ENCODE measurements around the gene SAP30BP. TPM values are rescaled to one million over a fixed set of nuclear protein-coding genes. Genes with fewer than 3 reads are reported as not detected.

The SAP30BP gene
- total and polyA plus RNA-seq, 10 of the 15 experiments (the other 5 are each of a cell fraction or from before 2014, with no cell fraction given): 57.9 to 166 (median 94.5) TPM

- no peak for TF ChIP-seq ZBTB33 (IDR thresholded peaks at IDR 0.05)
- TF ChIP-seq MLLT1 (IDR thresholded peaks at IDR 0.05): no peak
- TF ChIP-seq MTA3 (IDR thresholded peaks at IDR 0.05; ENCODE audit: borderline replicate concordance, low read length): no peak
- no peak for TF ChIP-seq TAF1 (IDR thresholded peaks at IDR 0.05; ENCODE audit: borderline replicate concordance, low read depth, low read length)
- TF ChIP-seq RCOR1 (conservative IDR thresholded peaks at IDR 0.05; ENCODE audit: low read depth, low read length): no peak
- no peak for TF ChIP-seq SUZ12 (IDR thresholded peaks at IDR 0.05; ENCODE audit: unreplicated experiment)
Observed at GRCh38 chr17:75733471-75733870, 66.3 kb downstream of the SAP30BP start (continued).

DNA sequence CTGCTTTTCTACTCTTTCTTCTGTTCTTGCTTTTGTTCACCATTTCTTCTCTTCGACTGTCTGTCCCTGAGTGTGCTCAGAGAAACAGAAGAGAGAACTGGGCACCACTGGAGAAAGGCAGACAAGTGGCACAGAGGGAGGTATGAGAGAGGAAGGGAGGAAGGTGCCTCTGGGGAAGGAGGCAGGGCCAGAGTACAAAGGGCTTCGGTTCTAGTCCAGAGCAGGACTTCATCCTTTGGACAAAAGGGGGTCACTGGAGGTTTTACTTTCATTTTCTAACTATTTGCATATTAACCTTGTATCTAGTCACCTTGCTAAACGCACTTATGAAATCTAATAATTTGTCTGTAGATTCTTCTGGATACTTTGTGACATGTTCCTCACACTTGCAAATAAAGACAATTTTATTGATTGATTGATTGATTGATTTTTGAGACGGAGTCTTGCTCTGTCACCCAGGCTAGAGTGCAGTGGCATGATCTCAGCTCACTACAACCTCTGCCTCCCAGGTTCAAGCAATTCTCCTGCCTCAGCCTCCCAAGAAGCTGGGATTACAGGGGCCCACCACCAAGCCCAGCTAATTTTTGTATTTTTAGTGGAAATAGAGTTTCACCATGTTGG is 67.6 kb downstream of the SAP30BP start:
- H3K27me3 ChIP-seq (replicated peaks in 1 of 2; ENCODE audit: control insufficient read depth in 2 of 2, insufficient read depth in 2 of 2, low read length in 1 of 2): no peaks in the 10 kb centered on the region
- no peaks in the 10 kb centered on the region for H3K79me2 ChIP-seq (ENCODE audit: control insufficient read depth, insufficient read depth, low read length)
- H3K4me2 ChIP-seq (ENCODE audit: control insufficient read depth, insufficient read depth): no peak overlapping the region
- ChIA-PET RAD21 (ENCODE audit: unreplicated experiment) (interaction anchor here (0.8 kb wide), 1 partner anchor 101 kb away, joined by 3 read pairs; the partner anchor contains the start of gene SMIM5), POLR2A (no interaction called here), SMC1A (ENCODE audit: uncharacterized antibody, unreplicated experiment) (no interaction called here), CTCF (interaction anchor here (0.8 to 6.0 kb wide), 3 partner anchors 14 to 102 kb away, joined by 4 to 48 read pairs (median 4); no protein-coding TSS in a partner anchor)
- peak; percentile 45 for ATAC-seq
- H3K9me3 ChIP-seq (replicated peaks; ENCODE audit: control insufficient read depth, insufficient read depth, low read length): no peaks in the 10 kb centered on the region; the same call in 2 of the 3 replicates
- peak; percentile 7 for FAIRE-seq
- H2AFZ ChIP-seq (ENCODE audit: control insufficient read depth, low read depth, low read length): peak overlapping the region; percentile 77
- H4K20me1 ChIP-seq (ENCODE audit: control insufficient read depth, insufficient read depth): no peaks in the 10 kb centered on the region
- BruUV-seq (replicated peaks): no TSS peak
- intact Hi-C loops (cut with micrococcal nuclease; ENCODE audit: unreplicated experiment): no loop called here
- no peak overlapping the region for H3K4me3 ChIP-seq
- 32% methylated on average over 4 of the region's 4 CpGs for WGBS (ENCODE audit: insufficient coverage, insufficient replicate concordance, low lambda C conversion rate, missing lambda C conversion rate)
- no peak for DNase-seq (ENCODE audit: low read depth, low spot score)
- 0 out of 2 replicates have a peak overlapping the region, but pooled peaks have one; percentile 28 for H3K9ac ChIP-seq (ENCODE audit: control insufficient read depth, insufficient read depth, low read length)
- peaks cover 7% of the 10 kb centered on the region for H3K4me1 ChIP-seq (ENCODE audit: control insufficient read depth, insufficient read depth, low read length)
- no peaks in the 10 kb centered on the region for H3K36me3 ChIP-seq (ENCODE audit: control insufficient read depth in 2 of 2, insufficient read depth in 2 of 2, low read length in 1 of 2)
- no peak overlapping the region for H3K27ac ChIP-seq (ENCODE audit: control insufficient read depth, insufficient read depth)
- in situ Hi-C loops (cut with MboI): no loop called here
- TF ChIP-seq RCOR1 (conservative IDR thresholded peaks at IDR 0.05; ENCODE audit: low read depth, low read length) (no peak), FOS (IDR thresholded peaks at IDR 0.05; ENCODE audit: borderline replicate concordance, extremely low read depth, insufficient read length) (no peak), POLR2AphosphoS2 (IDR thresholded peaks at IDR 0.05; ENCODE audit: low read depth, low read length) (no peak), YY1 (IDR thresholded peaks at IDR 0.05; ENCODE audit: low read depth, low read length) (no peak), SRF (IDR thresholded peaks at IDR 0.05; ENCODE audit: low read depth in 2 of 2, low read length in 2 of 2) (no peak), ZZZ3 (IDR thresholded peaks at IDR 0.05; ENCODE audit: control insufficient read depth, insufficient read length, low read depth) (no peak)
